Measurements from ENCODE around the gene TMEM106C.

TMEM106C gene

GRCh38 chr12:48016373-48017020 is 53.1 kb downstream of the TMEM106C start:
- no peak for DNase-seq (ENCODE audit: low read depth)

- no peak for DNase-seq (ENCODE audit: low read depth)
These were observed 54.1 kb downstream of the TMEM106C start for GRCh38 chr12:48017496-48017895.

GRCh38 chr12:48017921-48018617 is 54.7 kb downstream of the TMEM106C start:
- no peak for DNase-seq (ENCODE audit: low read depth)
